ENCODE measurements around the gene IKZF1.

DNA sequence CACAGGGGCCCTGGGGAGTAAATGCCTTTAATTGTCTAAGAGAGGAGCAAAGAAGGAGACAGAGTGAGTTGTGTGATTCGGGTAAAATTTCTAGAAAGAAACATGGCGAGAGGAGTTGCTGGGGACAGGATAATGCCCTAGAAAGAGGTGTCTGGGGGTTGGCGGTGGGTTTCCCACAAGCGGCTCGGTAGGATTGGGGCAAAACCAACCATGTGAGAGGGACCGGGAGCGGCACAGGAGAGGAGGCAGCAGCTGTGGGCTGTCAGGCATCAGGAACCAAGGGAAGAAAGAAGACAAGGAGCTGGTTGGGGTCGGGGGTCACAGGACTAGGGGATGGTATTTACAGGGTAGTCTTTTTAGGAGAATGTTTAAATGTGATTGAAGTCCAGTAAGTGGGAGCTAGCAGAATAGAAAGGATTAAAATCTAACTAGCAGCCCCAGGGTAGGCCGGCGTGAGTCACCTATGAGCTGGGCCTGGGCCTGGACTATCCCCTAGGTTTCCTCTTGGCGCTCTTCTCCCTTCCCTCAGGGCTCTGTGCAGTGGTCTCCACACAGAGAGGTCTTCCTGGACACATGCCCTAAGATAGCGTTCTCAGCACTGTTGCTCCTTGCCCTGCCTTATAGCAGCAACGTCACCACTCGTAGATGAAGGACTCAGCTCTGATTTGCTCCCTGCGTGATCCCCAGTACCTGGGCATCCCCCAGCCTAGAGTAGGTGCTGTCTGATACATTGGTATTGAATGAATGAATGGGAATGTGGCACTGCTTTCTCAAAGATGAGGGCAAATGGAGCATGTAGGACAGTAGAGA is 32.6 kb downstream of the IKZF1 start:
- TF ChIP-seq, protein P1, sequence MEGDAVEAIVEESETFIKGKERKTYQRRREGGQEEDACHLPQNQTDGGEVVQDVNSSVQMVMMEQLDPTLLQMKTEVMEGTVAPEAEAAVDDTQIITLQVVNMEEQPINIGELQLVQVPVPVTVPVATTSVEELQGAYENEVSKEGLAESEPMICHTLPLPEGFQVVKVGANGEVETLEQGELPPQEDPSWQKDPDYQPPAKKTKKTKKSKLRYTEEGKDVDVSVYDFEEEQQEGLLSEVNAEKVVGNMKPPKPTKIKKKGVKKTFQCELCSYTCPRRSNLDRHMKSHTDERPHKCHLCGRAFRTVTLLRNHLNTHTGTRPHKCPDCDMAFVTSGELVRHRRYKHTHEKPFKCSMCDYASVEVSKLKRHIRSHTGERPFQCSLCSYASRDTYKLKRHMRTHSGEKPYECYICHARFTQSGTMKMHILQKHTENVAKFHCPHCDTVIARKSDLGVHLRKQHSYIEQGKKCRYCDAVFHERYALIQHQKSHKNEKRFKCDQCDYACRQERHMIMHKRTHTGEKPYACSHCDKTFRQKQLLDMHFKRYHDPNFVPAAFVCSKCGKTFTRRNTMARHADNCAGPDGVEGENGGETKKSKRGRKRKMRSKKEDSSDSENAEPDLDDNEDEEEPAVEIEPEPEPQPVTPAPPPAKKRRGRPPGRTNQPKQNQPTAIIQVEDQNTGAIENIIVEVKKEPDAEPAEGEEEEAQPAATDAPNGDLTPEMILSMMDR (IDR thresholded peaks at IDR 0.05; ENCODE audit: insufficient read depth, low read length), result no peak
- TF ChIP-seq, protein P2, sequence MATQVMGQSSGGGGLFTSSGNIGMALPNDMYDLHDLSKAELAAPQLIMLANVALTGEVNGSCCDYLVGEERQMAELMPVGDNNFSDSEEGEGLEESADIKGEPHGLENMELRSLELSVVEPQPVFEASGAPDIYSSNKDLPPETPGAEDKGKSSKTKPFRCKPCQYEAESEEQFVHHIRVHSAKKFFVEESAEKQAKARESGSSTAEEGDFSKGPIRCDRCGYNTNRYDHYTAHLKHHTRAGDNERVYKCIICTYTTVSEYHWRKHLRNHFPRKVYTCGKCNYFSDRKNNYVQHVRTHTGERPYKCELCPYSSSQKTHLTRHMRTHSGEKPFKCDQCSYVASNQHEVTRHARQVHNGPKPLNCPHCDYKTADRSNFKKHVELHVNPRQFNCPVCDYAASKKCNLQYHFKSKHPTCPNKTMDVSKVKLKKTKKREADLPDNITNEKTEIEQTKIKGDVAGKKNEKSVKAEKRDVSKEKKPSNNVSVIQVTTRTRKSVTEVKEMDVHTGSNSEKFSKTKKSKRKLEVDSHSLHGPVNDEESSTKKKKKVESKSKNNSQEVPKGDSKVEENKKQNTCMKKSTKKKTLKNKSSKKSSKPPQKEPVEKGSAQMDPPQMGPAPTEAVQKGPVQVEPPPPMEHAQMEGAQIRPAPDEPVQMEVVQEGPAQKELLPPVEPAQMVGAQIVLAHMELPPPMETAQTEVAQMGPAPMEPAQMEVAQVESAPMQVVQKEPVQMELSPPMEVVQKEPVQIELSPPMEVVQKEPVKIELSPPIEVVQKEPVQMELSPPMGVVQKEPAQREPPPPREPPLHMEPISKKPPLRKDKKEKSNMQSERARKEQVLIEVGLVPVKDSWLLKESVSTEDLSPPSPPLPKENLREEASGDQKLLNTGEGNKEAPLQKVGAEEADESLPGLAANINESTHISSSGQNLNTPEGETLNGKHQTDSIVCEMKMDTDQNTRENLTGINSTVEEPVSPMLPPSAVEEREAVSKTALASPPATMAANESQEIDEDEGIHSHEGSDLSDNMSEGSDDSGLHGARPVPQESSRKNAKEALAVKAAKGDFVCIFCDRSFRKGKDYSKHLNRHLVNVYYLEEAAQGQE (IDR thresholded peaks at IDR 0.05; ENCODE audit: insufficient replicate concordance, low read depth), result no peak
- TF ChIP-seq GABPA (IDR thresholded peaks at IDR 0.05; ENCODE audit: low read depth) (no peak), POLR2AphosphoS5 (IDR thresholded peaks at IDR 0.05; ENCODE audit: low read depth) (no peak), SPI1 (IDR thresholded peaks at IDR 0.05; ENCODE audit: borderline replicate concordance, low read depth) (no peak)
